Thymus (tissue), 11 donors: ENCODE results near the gene IFT172. TPM values are rescaled to one million over a fixed set of nuclear protein-coding genes. Genes with fewer than 3 reads are reported as not detected.

Source experiments
- DNase-seq, 9 donors: peaks; one replicate each; pipeline ENCODE4 v3.0.0-alpha.2; 2013; ENCODE audit warnings: low spot score in 9 of 9, low read depth in 6 of 9, missing footprints in 1 of 9
- H3K27ac ChIP-seq, 2 donors: one replicate each; pipeline ENCODE4 v1.5.1; 2013; ENCODE audit warnings: control low read depth in 1 of 2, low read depth in 1 of 2, low read length in 1 of 2, mild to moderate bottlenecking in 1 of 2, moderate library complexity in 1 of 2
- H3K27me3 ChIP-seq, 2 donors: one replicate each; pipeline ENCODE4 v1.5.1; 2013; ENCODE audit warnings: low read length in 1 of 2; ENCODE audit not compliant: control insufficient read depth in 2 of 2, insufficient read depth in 1 of 2
- H3K36me3 ChIP-seq, 2 donors: one replicate each; pipeline ENCODE4 v1.5.1; 2013; ENCODE audit warnings: low read length in 1 of 2, mild to moderate bottlenecking in 1 of 2, moderate library complexity in 1 of 2; ENCODE audit not compliant: control insufficient read depth in 2 of 2, insufficient read depth in 2 of 2
- H3K4me1 ChIP-seq, 2 donors: one replicate each; pipeline ENCODE4 v1.5.1; 2013; ENCODE audit warnings: low read length in 2 of 2; ENCODE audit not compliant: control insufficient read depth in 2 of 2, insufficient read depth in 2 of 2
- H3K4me3 ChIP-seq, 2 donors: one replicate each; pipeline ENCODE4 v1.5.1; 2013; ENCODE audit warnings: low read length in 2 of 2, control low read depth in 1 of 2, mild to moderate bottlenecking in 1 of 2
- H3K9me3 ChIP-seq, 2 donors: one replicate each; pipeline ENCODE4 v1.5.1; 2013; ENCODE audit warnings: low read length in 1 of 2, mild to moderate bottlenecking in 1 of 2; ENCODE audit not compliant: control insufficient read depth in 2 of 2, insufficient read depth in 1 of 2
- WGBS: extraction: QIAGEN DNeasy Blood & Tissue Kit; methylation state at CpG from one replicate; pipeline ENCODE4 v1.1.7; 2013; 5-methylcytosine and 5-hydroxymethylcytosine counted together
- polyA plus RNA-seq: library from polyadenylated mRNA; stranded (reverse); fragments of 200-250 nt; gene quantifications from one replicate; pipeline ENCODE4 v1.2.3, GENCODE V29; 2013
- total RNA-seq: library from RNA; stranded (reverse); fragments of 120-200 nt; gene quantifications from one replicate; pipeline ENCODE4 v1.2.4, GENCODE V29; 2013
- donor health status: healthy.

IFT172 gene
- total and polyA plus RNA-seq, 2 donors: 7.6 to 34.2 TPM

DNA sequence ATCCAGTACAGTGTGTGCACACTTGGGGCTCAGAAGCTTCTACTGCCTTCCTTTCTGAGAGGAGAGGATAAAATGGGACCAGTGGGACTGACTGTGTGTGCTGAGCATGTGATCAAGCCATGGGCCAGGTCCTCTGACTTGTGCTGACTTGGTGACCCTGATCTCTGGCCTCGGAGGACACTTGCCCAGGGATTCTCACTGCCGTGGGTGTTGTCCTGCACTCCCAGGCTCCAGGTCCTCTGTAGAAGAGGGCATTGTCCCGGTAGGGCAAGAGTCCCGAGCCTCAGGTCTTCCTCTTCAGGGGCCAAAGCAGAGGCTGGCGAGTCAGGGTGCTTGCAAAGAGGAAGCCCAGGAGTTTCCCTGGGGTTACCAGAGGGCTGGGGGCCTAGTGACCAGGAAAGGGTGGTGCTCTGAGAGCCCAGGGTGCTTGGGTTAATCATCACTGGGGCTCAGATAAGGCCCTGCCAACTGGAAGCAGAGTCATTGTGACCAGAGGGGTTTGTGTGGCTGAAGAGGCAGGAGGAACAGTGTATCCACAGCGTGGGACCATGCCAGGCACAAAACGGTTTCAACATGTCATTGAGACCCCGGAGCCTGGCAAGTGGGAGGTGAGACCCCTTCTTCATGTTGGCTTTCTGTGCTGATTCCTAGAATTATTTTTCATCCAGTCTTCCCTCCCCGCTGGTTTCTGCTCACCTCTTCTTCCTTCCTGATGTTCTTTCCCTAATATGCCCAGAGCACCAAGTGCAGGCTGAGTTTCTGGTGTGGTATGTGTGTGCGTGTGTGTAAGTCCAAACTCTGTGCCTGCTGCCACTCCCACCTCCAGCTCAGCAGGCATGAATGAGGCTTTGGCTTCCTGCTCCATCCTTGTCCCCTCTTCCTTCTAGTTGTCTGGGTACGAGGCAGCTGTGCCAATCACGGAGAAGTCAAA, 7.1 kb upstream of the IFT172 start, which contains the start of gene GCKR:
Gene GCKR, plus strand, starts transcription at position 483 of the 931 bp plus-strand sequence. Its CDS starts 66 bp downstream, at position 549.
- 82% methylated on average over 12 of the region's 12 CpGs for WGBS
- H3K4me1 ChIP-seq: peaks cover 0 to 7% of the 10 kb centered on the region in 2 donors
- no peak within 1 kb of the TSS for H3K4me3 ChIP-seq
- no peaks in the 10 kb centered on the region for H3K36me3 ChIP-seq
- H3K27me3 ChIP-seq: peaks cover 34 to 81% of the 10 kb centered on the region in 2 donors
- DNase-seq: no peak
- no peaks in the 10 kb centered on the region for H3K9me3 ChIP-seq
- no peak within 1 kb of the TSS for H3K27ac ChIP-seq

DNA sequence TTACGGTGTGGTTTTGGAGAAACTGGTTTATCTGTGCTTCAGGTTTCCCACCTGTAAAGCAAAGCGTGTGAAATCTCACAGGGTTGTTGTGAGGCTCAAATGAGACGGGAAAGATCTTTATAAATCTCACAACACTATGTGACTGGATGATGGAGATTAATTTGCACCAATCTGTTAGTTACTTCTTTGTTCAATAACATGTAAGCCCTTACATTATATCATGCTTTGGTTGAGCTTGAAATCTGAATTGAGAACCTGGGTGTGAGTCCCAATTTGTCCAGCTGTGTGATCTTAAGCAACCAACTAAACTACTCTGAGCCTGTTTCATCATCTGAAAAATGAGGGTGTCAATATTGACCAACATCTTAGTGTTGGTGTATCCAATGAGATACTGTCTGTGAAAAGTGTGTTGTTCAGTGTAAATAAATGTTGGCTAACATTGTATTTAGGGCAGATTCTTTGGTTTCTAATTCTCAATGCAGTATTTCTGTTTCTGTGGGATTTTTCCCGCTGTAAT, 6.4 kb upstream of the IFT172 start:
- Histone ChIP-seq H3K4me1 (peaks cover 0 to 7% of the 10 kb centered on the region in 2 donors), H3K36me3 (no peaks in the 10 kb centered on the region), H3K4me3 (no peak overlapping the region), H3K27me3 (peaks cover 34 to 78% of the 10 kb centered on the region in 2 donors), H3K9me3 (no peaks in the 10 kb centered on the region), H3K27ac (no peak overlapping the region)
- DNase-seq: no peak
- 76% methylated on average over 4 of the region's 4 CpGs for WGBS

DNA sequence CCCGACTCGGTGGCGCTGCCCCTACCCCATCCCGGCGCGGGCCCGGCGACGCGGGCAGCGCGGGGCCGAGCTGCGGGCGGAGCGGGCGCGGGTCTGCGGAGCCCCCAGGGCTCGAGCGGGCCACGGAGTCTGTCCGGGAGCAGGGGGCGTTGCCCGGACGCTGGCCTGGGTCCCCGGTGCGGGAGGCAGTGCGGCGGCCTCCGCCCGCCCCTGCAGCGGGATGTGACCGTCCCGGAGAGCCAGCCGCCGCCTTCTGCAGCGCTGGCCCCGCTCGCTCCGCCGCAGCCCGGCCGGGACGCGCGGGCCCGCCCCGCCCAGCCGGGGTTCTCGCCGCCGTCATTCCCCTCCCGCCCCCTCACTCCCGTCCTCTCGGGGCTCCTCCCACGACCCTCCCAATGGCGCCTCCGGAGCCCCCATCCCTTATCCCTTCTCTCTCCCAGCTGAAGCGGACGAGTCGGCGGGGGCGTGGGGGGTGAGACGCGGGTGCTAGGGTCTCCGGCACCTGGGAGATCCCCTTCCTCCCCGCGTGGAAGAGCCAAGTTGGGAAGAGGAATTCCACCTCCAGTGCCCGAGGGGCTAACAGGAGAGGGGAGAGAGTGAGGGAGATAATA, 5.5 kb upstream of the IFT172 start, which contains the start of gene FNDC4:
Gene FNDC4, minus strand, starts transcription at position 257 of the 611 bp plus-strand sequence. CDS start 521 bp downstream, outside the sequence.
- no peaks in the 10 kb centered on the region for H3K9me3 ChIP-seq
- 1% methylated on average over 70 of the region's 70 CpGs for WGBS
- H3K4me3 ChIP-seq: peak within 1 kb of the TSS; percentile 9 to 45
- no peak within 1 kb of the TSS for H3K27ac ChIP-seq
- H3K36me3 ChIP-seq: no peaks in the 10 kb centered on the region
- no peak for DNase-seq
- H3K27me3 ChIP-seq: peaks cover 34 to 76% of the 10 kb centered on the region in 2 donors
- H3K4me1 ChIP-seq: peaks cover 2 to 9% of the 10 kb centered on the region in 2 donors

DNA sequence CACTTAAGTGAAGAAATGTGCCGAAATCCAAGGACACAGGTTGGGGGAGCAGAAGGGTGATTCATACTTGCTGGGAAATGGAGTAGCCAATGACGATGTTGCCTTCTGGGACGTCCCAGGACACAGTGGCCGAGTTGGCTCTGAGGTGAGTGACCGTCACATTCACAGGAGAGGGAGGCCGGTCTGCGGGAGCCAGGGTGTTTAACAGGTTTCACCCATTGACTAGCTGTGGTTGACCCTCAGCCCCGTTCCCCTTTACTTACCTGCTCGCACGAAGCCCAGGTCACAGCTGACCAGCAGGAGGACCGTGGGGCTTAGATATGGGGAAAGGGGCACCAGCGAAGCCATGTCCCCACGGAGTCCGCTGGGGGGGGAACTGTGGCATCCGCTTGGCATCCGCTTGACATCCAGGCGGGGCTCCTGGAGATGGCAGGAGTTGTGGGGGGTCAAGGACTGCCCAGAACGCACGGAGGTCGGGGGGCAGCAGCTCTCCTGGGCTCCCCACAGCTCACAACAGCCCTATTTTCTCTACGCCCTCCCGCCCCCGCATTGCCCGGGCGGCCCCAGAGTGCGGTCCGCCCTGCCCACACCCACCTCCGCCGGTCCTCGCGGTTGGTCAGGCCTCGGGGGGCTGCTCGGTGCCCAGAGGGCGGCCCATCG, 4.9 kb upstream of the IFT172 start:
- WGBS: 35% methylated on average over 35 of the region's 35 CpGs
- Histone ChIP-seq H3K9me3 (no peaks in the 10 kb centered on the region), H3K27me3 (peaks cover 34 to 74% of the 10 kb centered on the region in 2 donors), H3K4me1 (peaks cover 6 to 11% of the 10 kb centered on the region in 2 donors), H3K36me3 (no peaks in the 10 kb centered on the region), H3K4me3 (peak overlapping the region in 1 of 2 donors; percentile 45), H3K27ac (no peak overlapping the region)
- DNase-seq: no peak

DNA sequence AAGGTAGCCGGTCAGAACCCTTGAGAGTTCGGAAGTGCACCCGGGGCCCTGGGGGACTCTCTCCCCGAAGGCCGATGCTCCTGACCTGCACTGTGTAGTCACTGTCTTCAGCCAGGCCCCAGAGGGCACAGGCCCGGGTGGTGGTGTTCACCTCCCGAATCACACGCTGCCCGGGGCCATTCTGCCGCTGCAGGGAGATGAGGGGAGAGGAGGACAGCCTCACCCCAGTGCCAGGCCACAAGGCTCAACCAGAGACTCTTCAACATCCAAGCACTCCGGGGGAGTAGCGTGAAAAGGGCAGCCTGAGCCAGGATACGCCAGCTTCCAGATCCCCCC, 4.4 kb upstream of the IFT172 start:
- Histone ChIP-seq H3K4me1 (peaks cover 11 to 16% of the 10 kb centered on the region in 2 donors), H3K9me3 (no peaks in the 10 kb centered on the region), H3K36me3 (no peaks in the 10 kb centered on the region), H3K4me3 (no peak overlapping the region), H3K27me3 (peaks cover 33 to 70% of the 10 kb centered on the region in 2 donors), H3K27ac (no peak overlapping the region)
- 98% methylated on average over 13 of the region's 13 CpGs for WGBS
- DNase-seq: no peak

DNA sequence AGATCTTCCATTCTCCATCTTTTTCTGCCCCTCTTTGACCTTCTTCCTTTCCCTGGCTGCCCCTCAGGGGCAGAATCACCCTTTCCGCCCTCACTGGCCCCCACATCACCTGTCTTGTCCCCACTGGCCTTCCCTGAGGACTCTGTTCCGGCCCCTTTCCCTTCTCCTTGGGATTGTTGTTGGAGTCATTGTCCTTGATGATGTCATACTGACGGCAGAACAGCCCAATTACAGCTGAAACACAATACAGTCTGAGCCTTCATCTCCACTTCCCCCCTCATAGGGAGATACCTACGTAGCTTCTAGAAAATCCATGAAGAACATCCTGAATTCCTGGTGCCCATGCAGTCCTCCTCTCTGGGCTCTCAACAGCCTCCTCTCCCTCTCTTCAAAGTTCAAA, 3.0 kb upstream of the IFT172 start:
- Histone ChIP-seq H3K27me3 (peaks cover 32 to 56% of the 10 kb centered on the region in 2 donors), H3K27ac (no peak overlapping the region), H3K4me1 (peaks cover 13 to 18% of the 10 kb centered on the region in 2 donors), H3K9me3 (no peaks in the 10 kb centered on the region), H3K4me3 (no peak overlapping the region), H3K36me3 (no peaks in the 10 kb centered on the region)
- WGBS: 96% methylated on average over 4 of the region's 4 CpGs
- DNase-seq: no peak

DNA sequence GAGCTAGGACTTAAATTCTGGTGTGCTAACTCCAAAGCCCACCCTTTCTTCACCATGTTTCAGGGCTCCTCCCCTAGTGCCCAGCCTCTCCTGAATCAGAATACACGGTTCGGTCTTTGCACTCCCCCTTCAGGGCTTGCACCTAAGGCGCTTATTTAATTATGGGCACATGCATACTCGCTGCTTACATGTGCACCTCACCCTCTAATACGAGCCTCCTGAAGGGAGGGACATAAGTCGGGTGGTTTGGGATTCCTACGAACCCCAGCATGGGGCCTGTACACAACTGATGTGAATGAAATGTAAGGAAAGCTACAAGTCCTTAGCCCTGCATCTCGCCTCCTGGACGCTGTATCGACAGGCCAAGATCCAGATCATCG, 435 bp downstream of the IFT172 start:
- Histone ChIP-seq H3K27ac (no peak overlapping the region), H3K36me3 (peaks cover 0 to under 1% of the 10 kb centered on the region in 2 donors), H3K4me3 (peak overlapping the region; percentile 51 to 54), H3K4me1 (peaks cover 11 to 13% of the 10 kb centered on the region in 2 donors), H3K9me3 (no peaks in the 10 kb centered on the region), H3K27me3 (peaks cover 9 to 22% of the 10 kb centered on the region in 2 donors)
- DNase-seq: peak in 3 of 9 donors; percentile 4 to 9 (median 7)
- 7% methylated on average over 11 of the region's 11 CpGs for WGBS

DNA sequence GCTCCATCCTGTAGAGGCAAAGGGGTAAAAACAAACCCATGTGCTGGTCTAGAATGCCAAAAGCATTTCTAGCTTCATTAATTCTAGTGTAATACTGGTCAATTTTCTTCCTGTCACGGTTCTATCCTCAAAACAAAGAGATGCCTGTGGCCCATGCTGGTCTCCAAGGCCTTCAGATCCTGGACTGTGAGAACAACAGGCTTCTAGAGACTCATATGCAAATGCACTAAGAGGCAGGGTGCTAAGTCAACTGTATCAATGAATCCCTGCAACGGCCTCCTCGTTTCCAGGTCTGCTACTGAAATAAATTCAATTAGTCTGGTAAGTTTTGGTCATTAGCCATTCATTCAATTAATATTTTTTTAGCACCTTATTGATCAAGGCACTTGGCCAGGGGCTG, 4.0 kb downstream of the IFT172 start:
- Histone ChIP-seq H3K4me1 (peaks cover 11 to 13% of the 10 kb centered on the region in 2 donors), H3K27me3 (no peaks in the 10 kb centered on the region), H3K27ac (no peak overlapping the region), H3K36me3 (peaks cover 0 to 5% of the 10 kb centered on the region in 2 donors), H3K9me3 (no peaks in the 10 kb centered on the region), H3K4me3 (no peak overlapping the region)
- WGBS: 92% methylated on average over 3 of the region's 3 CpGs
- no peak for DNase-seq
